Measurements from ENCODE around the gene LPAR5. TPM values are rescaled to one million over a fixed set of nuclear protein-coding genes. Genes with fewer than 3 reads are reported as not detected.
"Not testable (repeated sequence)": the region's sequence is repeated elsewhere in the genome, so short reads cannot be mapped to it uniquely, and the experiment has no call there.

Gene LPAR5
- total RNA-seq, 1 donor from 2014 or later, result 0.73 TPM

DNA sequence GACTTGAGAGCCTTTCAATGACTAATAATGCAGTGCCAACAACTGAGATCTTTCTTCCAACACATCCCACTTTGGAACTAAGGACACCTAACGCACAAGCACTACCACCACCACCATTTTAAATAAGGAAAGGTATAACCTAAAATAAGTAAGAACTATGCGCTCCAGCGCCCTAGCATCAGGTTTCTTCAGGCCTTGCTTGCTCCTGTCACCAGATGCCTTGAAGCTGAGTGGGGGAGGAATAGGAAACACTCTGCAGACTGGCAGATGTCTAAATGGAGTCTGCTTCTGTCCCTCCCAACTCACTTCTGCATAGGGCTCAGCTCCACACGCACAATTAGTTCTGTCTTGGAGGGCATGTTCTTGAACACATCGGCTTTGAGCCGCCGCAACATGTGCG is 43.7 kb downstream of the LPAR5 start:
- peaks cover 45% of the 10 kb centered on the region for H3K36me3 Mint-ChIP-seq (ENCODE audit: low read depth, unreplicated experiment)
- Histone ChIP-seq H3K27ac (ENCODE audit: low read depth, low read length) (no peak overlapping the region), H4K20me1 (ENCODE audit: insufficient read depth, low read length) (peaks cover 67% of the 10 kb centered on the region), H3K9me3 (ENCODE audit: insufficient read depth, low read depth, low read length) (no peaks in the 10 kb centered on the region), H3K27me3 (ENCODE audit: insufficient read depth, low read length) (no peaks in the 10 kb centered on the region), H3K4me2 (ENCODE audit: low read length) (no peak overlapping the region), H3K36me3 (ENCODE audit: insufficient read depth, low read length) (peaks cover 73% of the 10 kb centered on the region), H3K4me3 (ENCODE audit: insufficient read depth, low read depth, low read length) (no peak overlapping the region), H2AFZ (ENCODE audit: low read depth, low read length) (no peak overlapping the region), H3K79me2 (ENCODE audit: insufficient read depth, low read length) (peaks cover 10% of the 10 kb centered on the region), H3K9ac (ENCODE audit: low read length) (no peak overlapping the region), H3K4me1 (ENCODE audit: insufficient read depth, low read length) (no peaks in the 10 kb centered on the region)
- no peak overlapping the region for H3K27ac Mint-ChIP-seq (ENCODE audit: unreplicated experiment)
- H3K4me3 Mint-ChIP-seq (ENCODE audit: unreplicated experiment), result no peak overlapping the region
- TF ChIP-seq EZH2 (IDR thresholded peaks at IDR 0.05; ENCODE audit: insufficient read depth, low read length), result no peak
- TF ChIP-seq, protein P1, sequence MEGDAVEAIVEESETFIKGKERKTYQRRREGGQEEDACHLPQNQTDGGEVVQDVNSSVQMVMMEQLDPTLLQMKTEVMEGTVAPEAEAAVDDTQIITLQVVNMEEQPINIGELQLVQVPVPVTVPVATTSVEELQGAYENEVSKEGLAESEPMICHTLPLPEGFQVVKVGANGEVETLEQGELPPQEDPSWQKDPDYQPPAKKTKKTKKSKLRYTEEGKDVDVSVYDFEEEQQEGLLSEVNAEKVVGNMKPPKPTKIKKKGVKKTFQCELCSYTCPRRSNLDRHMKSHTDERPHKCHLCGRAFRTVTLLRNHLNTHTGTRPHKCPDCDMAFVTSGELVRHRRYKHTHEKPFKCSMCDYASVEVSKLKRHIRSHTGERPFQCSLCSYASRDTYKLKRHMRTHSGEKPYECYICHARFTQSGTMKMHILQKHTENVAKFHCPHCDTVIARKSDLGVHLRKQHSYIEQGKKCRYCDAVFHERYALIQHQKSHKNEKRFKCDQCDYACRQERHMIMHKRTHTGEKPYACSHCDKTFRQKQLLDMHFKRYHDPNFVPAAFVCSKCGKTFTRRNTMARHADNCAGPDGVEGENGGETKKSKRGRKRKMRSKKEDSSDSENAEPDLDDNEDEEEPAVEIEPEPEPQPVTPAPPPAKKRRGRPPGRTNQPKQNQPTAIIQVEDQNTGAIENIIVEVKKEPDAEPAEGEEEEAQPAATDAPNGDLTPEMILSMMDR (IDR thresholded peaks at IDR 0.05; ENCODE audit: insufficient read depth, low read depth, low read length), result no peak
- H3K27me3 Mint-ChIP-seq (ENCODE audit: low read depth, unreplicated experiment), result no peaks in the 10 kb centered on the region
- FAIRE-seq, result no peak
- no peak for DNase-seq (ENCODE audit: low read depth)
- no peaks in the 10 kb centered on the region for H3K4me1 Mint-ChIP-seq (ENCODE audit: low read depth, unreplicated experiment)
- no peaks in the 10 kb centered on the region for H3K9me3 Mint-ChIP-seq (ENCODE audit: unreplicated experiment)

DNA sequence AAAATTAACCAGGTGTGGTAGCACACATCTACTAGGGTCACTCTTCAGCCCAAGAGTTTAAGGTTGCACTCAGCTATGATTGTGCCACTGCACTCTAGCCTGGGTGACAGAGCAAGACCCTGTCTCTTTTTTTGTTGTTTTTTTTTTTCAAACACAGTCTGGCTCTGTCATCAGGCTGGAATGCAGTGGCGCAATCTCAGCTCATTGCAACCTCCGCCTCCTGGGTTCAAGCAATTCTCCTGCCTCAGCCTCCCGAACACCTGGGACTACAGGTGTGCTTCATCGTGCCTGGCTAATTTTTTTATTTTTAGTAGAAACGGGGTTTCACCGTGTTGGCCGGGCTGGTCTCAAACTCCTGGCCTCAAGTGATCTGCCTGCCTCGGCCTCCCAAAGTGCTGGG is 49.2 kb downstream of the LPAR5 start:
- H3K4me3 Mint-ChIP-seq (ENCODE audit: unreplicated experiment); H3K9me3 ChIP-seq (ENCODE audit: insufficient read depth, low read depth, low read length); H2AFZ ChIP-seq (ENCODE audit: low read depth, low read length); FAIRE-seq; H3K27ac ChIP-seq (ENCODE audit: low read depth, low read length); H3K27ac Mint-ChIP-seq (ENCODE audit: unreplicated experiment); H3K27me3 ChIP-seq (ENCODE audit: insufficient read depth, low read length); H3K4me1 ChIP-seq (ENCODE audit: insufficient read depth, low read length); DNase-seq (ENCODE audit: low read depth); H3K4me3 ChIP-seq (ENCODE audit: insufficient read depth, low read depth, low read length); H3K9me3 Mint-ChIP-seq (ENCODE audit: unreplicated experiment); H3K27me3 Mint-ChIP-seq (ENCODE audit: low read depth, unreplicated experiment); H3K9ac ChIP-seq (ENCODE audit: low read length); H3K4me1 Mint-ChIP-seq (ENCODE audit: low read depth, unreplicated experiment); H3K4me2 ChIP-seq (ENCODE audit: low read length): not testable (repeated sequence)
- H3K36me3 ChIP-seq (ENCODE audit: insufficient read depth, low read length), result peaks cover 71% of the 10 kb centered on the region
- peaks cover 58% of the 10 kb centered on the region for H4K20me1 ChIP-seq (ENCODE audit: insufficient read depth, low read length)
- peaks cover 11% of the 10 kb centered on the region for H3K79me2 ChIP-seq (ENCODE audit: insufficient read depth, low read length)
- peaks cover 27% of the 10 kb centered on the region for H3K36me3 Mint-ChIP-seq (ENCODE audit: low read depth, unreplicated experiment)

DNA sequence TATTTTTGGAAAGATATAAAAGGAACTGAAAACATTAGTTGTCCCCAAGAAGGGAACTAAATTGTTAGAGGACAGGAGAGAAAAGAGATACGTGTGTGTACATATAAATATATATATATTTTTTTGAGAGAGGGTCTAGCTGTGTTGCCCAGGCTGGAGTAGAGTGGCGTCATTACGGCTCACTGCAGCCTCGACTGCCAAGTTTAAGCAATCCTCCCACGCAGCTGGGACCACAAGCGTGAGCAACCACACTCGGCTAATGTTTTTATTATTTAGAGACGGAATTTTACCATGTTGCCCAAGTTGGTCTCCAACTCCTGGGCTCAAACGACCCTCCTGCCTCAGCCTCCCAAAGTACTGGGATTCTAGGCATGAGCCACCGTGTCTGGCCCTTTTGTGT is 51.5 kb downstream of the LPAR5 start:
- H3K4me2 ChIP-seq (ENCODE audit: low read length), result no peak overlapping the region
- H3K36me3 ChIP-seq (ENCODE audit: insufficient read depth, low read length), result peaks cover 67% of the 10 kb centered on the region
- Mint-ChIP-seq H3K9me3 (ENCODE audit: unreplicated experiment) (no peaks in the 10 kb centered on the region), H3K36me3 (ENCODE audit: low read depth, unreplicated experiment) (peaks cover 22% of the 10 kb centered on the region), H3K27ac (ENCODE audit: unreplicated experiment) (no peak overlapping the region), H3K4me3 (ENCODE audit: unreplicated experiment) (no peak overlapping the region), H3K27me3 (ENCODE audit: low read depth, unreplicated experiment) (no peaks in the 10 kb centered on the region), H3K4me1 (ENCODE audit: low read depth, unreplicated experiment) (peaks cover 2% of the 10 kb centered on the region)
- no peak overlapping the region for H3K4me3 ChIP-seq (ENCODE audit: insufficient read depth, low read depth, low read length)
- no peaks in the 10 kb centered on the region for H3K9me3 ChIP-seq (ENCODE audit: insufficient read depth, low read depth, low read length)
- no peaks in the 10 kb centered on the region for H3K27me3 ChIP-seq (ENCODE audit: insufficient read depth, low read length)
- no peak for DNase-seq (ENCODE audit: low read depth)
- no peak for FAIRE-seq
- TF ChIP-seq, protein P1 (IDR thresholded peaks at IDR 0.05; ENCODE audit: insufficient read depth, low read depth, low read length), result no peak
- TF ChIP-seq EZH2 (IDR thresholded peaks at IDR 0.05; ENCODE audit: insufficient read depth, low read length), result no peak
- H3K4me1 ChIP-seq (ENCODE audit: insufficient read depth, low read length), result no peaks in the 10 kb centered on the region
- no peak overlapping the region for H3K9ac ChIP-seq (ENCODE audit: low read length)
- H3K79me2 ChIP-seq (ENCODE audit: insufficient read depth, low read length), result peaks cover 11% of the 10 kb centered on the region
- no peak overlapping the region for H3K27ac ChIP-seq (ENCODE audit: low read depth, low read length)
- peaks cover 59% of the 10 kb centered on the region for H4K20me1 ChIP-seq (ENCODE audit: insufficient read depth, low read length)
- H2AFZ ChIP-seq (ENCODE audit: low read depth, low read length), result no peak overlapping the region
